Heart right ventricle (tissue), 16 donors: ENCODE data around the gene DZIP1L. TPM values are rescaled to one million over a fixed set of nuclear protein-coding genes. Genes with fewer than 3 reads are reported as not detected.

ENCODE experiments used
- ATAC-seq, 8 donors: fragments of 200-7000 bp; cut with Tn5 transposase; one replicate each; pipeline ENCODE4 v1.9.1; 2020; ENCODE audit warnings: mild to moderate bottlenecking in 8 of 8, moderate library complexity in 8 of 8, moderate number of reproducible peaks in 1 of 8
- DNase-seq, 2 donors: peaks; one replicate each; pipeline ENCODE4 v3.0.0-alpha.2; 2020
- H3K27ac ChIP-seq, 10 donors: fragments of 200-600 bp; sonication (generic) in 2 of 10; one replicate each; pipeline versions ENCODE4 v1.5.0 to v1.8.0; 2020 to 2022; ENCODE audit warnings: mild to moderate bottlenecking in 3 of 10
- H3K27me3 ChIP-seq, 7 donors: fragments of 200-600 bp; one replicate each; pipeline ENCODE4 v1.8.0; 2021 to 2022; ENCODE audit warnings: mild to moderate bottlenecking in 2 of 7
- H3K36me3 ChIP-seq, 9 donors: fragments of 200-600 bp; sonication (generic) in 1 of 9; one replicate each; pipeline versions ENCODE4 v1.5.0 to v1.8.0; 2020 to 2022; ENCODE audit warnings: mild to moderate bottlenecking in 2 of 9
- H3K4me1 ChIP-seq, 9 donors: fragments of 200-600 bp; sonication (generic) in 1 of 9; one replicate each; pipeline versions ENCODE4 v1.5.0 to v1.8.0; 2020 to 2022; ENCODE audit warnings: mild to moderate bottlenecking in 4 of 9
- H3K4me3 ChIP-seq, 10 donors: fragments of 200-600 bp; sonication (generic) in 2 of 10; one replicate each; pipeline versions ENCODE4 v1.5.0 to v1.8.0; 2020 to 2022; ENCODE audit warnings: mild to moderate bottlenecking in 7 of 10, moderate library complexity in 2 of 10
- H3K9me3 ChIP-seq, 11 donors: fragments of 200-600 bp in 10 of 11; sonication (generic) in 2 of 11; one replicate each; pipeline versions ENCODE4 v1.5.0 to v1.8.0; 2013 to 2022; ENCODE audit warnings: mild to moderate bottlenecking in 2 of 11, control low read depth in 1 of 11, moderate library complexity in 1 of 11
- CTCF ChIP-seq, 9 donors: fragments of 200-600 bp; sonication (generic) in 2 of 9; IDR thresholded peaks; one replicate each; pipeline versions ENCODE4 v1.5.0 to v1.8.0; 2021 to 2022; ENCODE audit warnings: antibody characterized with exemption in 9 of 9, mild to moderate bottlenecking in 5 of 9, moderate library complexity in 1 of 9
- WGBS, 2 donors: extraction: QIAGEN DNeasy Blood & Tissue Kit; methylation state at CpG; one replicate each; pipeline ENCODE4 v1.1.7; 2013; ENCODE audit warnings: inconsistent platforms in 1 of 2; 5-methylcytosine and 5-hydroxymethylcytosine counted together
- intact Hi-C, 10 donors: fragments of 100-400 bp; cut with DNase I; formaldehyde crosslinking; loops; one replicate each; pipeline versions ENCODE4 v1.11.1 to v1.14.2; 2022
- polyA plus RNA-seq, 2 donors: library from polyadenylated mRNA; stranded (reverse); fragments of 200-250 nt; gene quantifications; one replicate each; pipeline ENCODE4 v1.2.3, GENCODE V29; 2013
- total RNA-seq, 10 donors: library from RNA; stranded (reverse); fragmentation: NEBNext Ultra II Directional in 3 of 10; extraction: Animal tissue kit (Norgen Biotek cat#: 25700) in 3 of 10; gene quantifications; one replicate each; pipeline versions ENCODE4 v1.2.1 to v1.2.4, GENCODE V29; 2021 to 2023
- donor health status: Arrhythmogenic right ventricular cardiomyopathy.
- donor health status: ischemic (EF 13 %, LVEDD 7.1; RV severe dilation, severe dysfunction).
- donor health status: healthy with polysubstance abuse.
- donor health status: DM: no; HTN: yes; CAD: no.
- donor health status: DM: no; HTN: no; CAD: no.
- donor health status: ischemic (EF 25% LVEDD 6.9; RV normal size, moderate dysfunction).
- donor health status: ischemic (EF 25% LVEDD 5.7; RV mildly dilated, moderate dysfunction).
- donor health status: healthy.
- donor health status: DM: yes; HTN: yes; CAD: no.
- donor health status: Ischemic cardiomyopathy.
- donor health status: ischemic (EF 35%, LVEDD 5.7; RV mildly dilated, moderate dysfunction).
- donor health status: nonischemic (EF 11% LVEDD 7.7; RV severe dilation, severe dysfunction).
- donor health status: DM: yes; HTN: yes; CAD: no.
- donor health status: PGD.
- donor health status: ischemic (EF 29% LVEDD 5.4; RV normal size, mild dysfunction).
- donor health status: nonischemic (EF 23%, LVEDD 6.1; RV moderate dilation, normal function).

Gene DZIP1L
- total and polyA plus RNA-seq, 12 donors = 1.9 to 5.5 (median 3.8) TPM

- WGBS, 2 donors = 81 to 89% methylated on average over 2 of the region's 2 CpGs
- no peak for DNase-seq
- TF ChIP-seq CTCF (IDR thresholded peaks at IDR 0.05) = no peak
- Histone ChIP-seq H3K27ac (no peak overlapping the region), H3K27me3 (no peaks in the 10 kb centered on the region), H3K4me1 (peaks cover 0 to 10% (median 0%) of the 10 kb centered on the region in 9 donors), H3K36me3 (no peaks in the 10 kb centered on the region), H3K9me3 (peaks cover 0 to 6% (median 0%) of the 10 kb centered on the region in 11 donors), H3K4me3 (no peak overlapping the region)
- no peak for ATAC-seq
- intact Hi-C loops = no loop called here
Observed at GRCh38 chr3:138016065-138016464, 99.3 kb downstream of the DZIP1L start.

GRCh38 chr3:138012526-138012925 is 102.9 kb downstream of the DZIP1L start:
- TF ChIP-seq CTCF (IDR thresholded peaks at IDR 0.05) = no peak
- intact Hi-C loops = no loop called here
- WGBS, 2 donors = 77 to 87% methylated on average over 4 of the region's 4 CpGs
- H3K4me1 ChIP-seq = peaks cover 0 to 10% (median 0%) of the 10 kb centered on the region in 9 donors
- H3K9me3 ChIP-seq = peaks cover 0 to 6% (median 0%) of the 10 kb centered on the region in 11 donors
- no peak overlapping the region for H3K27ac ChIP-seq
- no peaks in the 10 kb centered on the region for H3K36me3 ChIP-seq
- H3K27me3 ChIP-seq = no peaks in the 10 kb centered on the region
- DNase-seq = no peak
- no peak overlapping the region for H3K4me3 ChIP-seq
- ATAC-seq = no peak

Other genes with a start within 250 kb of the DZIP1L start
- not detected for gene CLDN18, start 105.4 kb downstream of the DZIP1L start, total RNA-seq
- gene CLDN18, start 105.4 kb downstream of the DZIP1L start, polyA plus RNA-seq = under 1 TPM in 1 of 2 donors, not detected in 1; 0.01 TPM
- not detected for gene A4GNT, start 16.8 kb upstream of the DZIP1L start, total RNA-seq
- gene A4GNT, start 16.8 kb upstream of the DZIP1L start, polyA plus RNA-seq = not detected
- gene DBR1, start 59.3 kb upstream of the DZIP1L start, total RNA-seq = 10 to 100 TPM in 2 of 10 donors, 1 to 10 TPM in 8; 6.4 to 10.5 (median 9.0) TPM
- gene DBR1, start 59.3 kb upstream of the DZIP1L start, polyA plus RNA-seq = 1 to 10 TPM; 3.3 to 5.5 TPM
- gene ARMC8, start 71.7 kb upstream of the DZIP1L start, total RNA-seq = 10 to 100 TPM; 28.2 to 49.3 (median 30.1) TPM
- gene ARMC8, start 71.7 kb upstream of the DZIP1L start, polyA plus RNA-seq = 10 to 100 TPM; 13.8 to 23.0 TPM
- under 1 TPM in 1 of 10 donors, not detected in 9; 0.44 TPM for gene NME9, start 214.2 kb upstream of the DZIP1L start, total RNA-seq
- under 1 TPM in 1 of 2 donors, not detected in 1; 0.15 TPM for gene NME9, start 214.2 kb upstream of the DZIP1L start, polyA plus RNA-seq
- gene MRAS, start 233.0 kb upstream of the DZIP1L start, total RNA-seq = 100 to 1,000 TPM; 221 to 381 (median 266) TPM
- gene MRAS, start 233.0 kb upstream of the DZIP1L start, polyA plus RNA-seq = 100 to 1,000 TPM in 1 of 2 donors, 10 to 100 TPM in 1; 78.6 to 128 TPM